NT2/D1 (cell line): ENCODE measurements around the gene ELF3.
"Not testable (repeated sequence)": the region's sequence is repeated elsewhere in the genome, so short reads cannot be mapped to it uniquely, and the experiment has no call there.

ENCODE experiments used
- DNase-seq: peaks from one replicate; pipeline ENCODE4 v3.0.0-alpha.2; 2011; ENCODE audit warnings: low read depth, low spot score
- H3K27me3 ChIP-seq: 2 replicates; pipeline ENCODE4 v1.6.0; 2011; ENCODE audit warnings: mild to moderate bottlenecking; ENCODE audit not compliant: insufficient read length, insufficient read depth
- H3K36me3 ChIP-seq: 2 replicates; pipeline ENCODE4 v1.6.1; 2011; ENCODE audit warnings: mild to moderate bottlenecking, low read length, mixed read lengths; ENCODE audit not compliant: insufficient read depth, insufficient read length
- H3K4me1 ChIP-seq: 2 replicates; pipeline ENCODE4 v1.5.1; 2011; ENCODE audit not compliant: insufficient read depth, insufficient read length
- H3K4me3 ChIP-seq: 2 replicates; pipeline ENCODE4 v1.5.1; 2011; ENCODE audit warnings: low read depth; ENCODE audit not compliant: insufficient read length
- H3K9ac ChIP-seq: 2 replicates; pipeline ENCODE4 v1.6.0; 2011; ENCODE audit warnings: low read depth; ENCODE audit not compliant: insufficient read length
- H3K9me3 ChIP-seq: 2 replicates; pipeline ENCODE4 v1.5.1; 2011; ENCODE audit warnings: mild to moderate bottlenecking, low read length; ENCODE audit not compliant: insufficient read depth
- SUZ12 ChIP-seq: IDR thresholded peaks from 2 replicates; pipeline ENCODE4 v1.6.1; 2011; ENCODE audit not compliant: insufficient read length, insufficient read depth; ENCODE audit errors: extremely low read depth
- YY1 ChIP-seq: IDR thresholded peaks from 2 replicates; pipeline ENCODE4 v1.6.1; 2011; ENCODE audit not compliant: insufficient read length, insufficient read depth
- ZNF274 ChIP-seq: IDR thresholded peaks from 2 replicates; pipeline ENCODE4 v1.6.1; 2011; ENCODE audit warnings: mild to moderate bottlenecking, low read depth, low read length

Gene ELF3

DNA sequence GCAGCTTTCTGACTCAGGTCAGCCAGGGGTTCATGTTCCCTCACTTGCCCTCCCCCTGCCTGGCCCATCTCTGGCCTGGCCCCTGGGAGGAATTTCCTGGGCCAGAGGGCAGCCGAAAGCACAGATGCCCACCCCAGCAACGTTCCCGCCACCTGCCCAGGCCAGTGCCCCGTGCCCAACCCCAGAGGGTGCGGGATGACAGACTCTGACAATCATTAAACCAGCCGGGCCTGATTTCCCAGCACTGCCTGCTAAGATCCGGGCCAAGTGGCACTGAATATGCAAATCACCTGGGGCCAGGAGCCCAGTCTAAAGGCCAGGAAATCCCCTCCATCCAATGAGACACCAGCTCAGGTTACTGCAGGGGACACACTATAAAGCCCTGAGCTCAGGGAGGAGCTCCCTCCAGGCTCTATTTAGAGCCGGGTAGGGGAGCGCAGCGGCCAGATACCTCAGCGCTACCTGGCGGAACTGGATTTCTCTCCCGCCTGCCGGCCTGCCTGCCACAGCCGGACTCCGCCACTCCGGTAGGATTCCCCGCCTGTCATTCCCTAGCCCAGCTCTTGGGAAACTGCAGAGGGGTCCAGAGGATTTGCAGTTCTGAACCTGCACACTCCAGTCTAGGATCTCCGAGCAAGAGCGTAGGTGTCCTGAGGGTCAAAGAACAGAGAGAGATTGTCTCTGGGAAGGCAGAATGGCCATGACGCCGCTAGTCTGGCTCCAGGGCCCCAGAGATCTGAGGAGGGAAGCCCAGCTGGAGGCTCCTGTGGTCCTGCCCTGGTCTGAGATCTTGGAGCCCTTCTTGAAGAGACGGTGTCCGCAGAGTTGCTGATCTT, at the start of gene ELF3:
ELF3 (plus strand) TSS at position 408 of the 836 bp plus-strand sequence. CDS start 550 bp downstream, outside the sequence.
- Histone ChIP-seq H3K27me3 (no peaks in the 10 kb centered on the region), H3K4me1 (peaks cover 30% of the 10 kb centered on the region), H3K36me3 (peaks cover 47% of the 10 kb centered on the region), H3K9ac (peak within 1 kb of the TSS; percentile 89), H3K4me3 (peak within 1 kb of the TSS; percentile 61), H3K9me3 (no peaks in the 10 kb centered on the region)
- TF ChIP-seq SUZ12: no peak
- TF ChIP-seq ZNF274: no peak
- no peak for TF ChIP-seq YY1
- peak; percentile 97 for DNase-seq

DNA sequence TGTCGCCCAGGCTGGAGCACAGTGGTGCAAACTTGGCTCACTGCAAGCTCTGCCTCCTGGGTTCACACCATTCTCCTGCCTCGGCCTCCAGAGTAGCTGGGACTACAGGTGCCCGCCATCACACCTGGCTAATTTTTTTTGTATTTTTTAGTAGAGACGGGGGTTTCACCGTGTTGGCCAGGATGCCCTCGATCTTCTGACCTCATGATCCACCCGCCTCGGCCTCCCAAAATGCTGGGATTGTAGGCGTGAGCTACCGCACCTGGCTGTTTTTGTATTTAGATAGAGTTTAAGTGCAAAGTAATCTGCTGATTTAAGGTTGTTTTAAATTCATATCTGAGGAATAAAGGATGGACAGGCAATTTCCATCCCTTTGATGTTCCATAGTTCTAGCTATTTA, 48.0 kb upstream of the ELF3 start:
- H3K27me3 ChIP-seq, H3K4me3 ChIP-seq, H3K9ac ChIP-seq, DNase-seq, H3K9me3 ChIP-seq, H3K4me1 ChIP-seq: not testable (repeated sequence)
- H3K36me3 ChIP-seq: peaks cover 92% of the 10 kb centered on the region

- no peak for TF ChIP-seq ZNF274
- TF ChIP-seq SUZ12: no peak
- no peak for TF ChIP-seq YY1
- H3K4me3 ChIP-seq: no peak overlapping the region
- peaks cover 93% of the 10 kb centered on the region for H3K36me3 ChIP-seq
- H3K9me3 ChIP-seq: no peaks in the 10 kb centered on the region
- DNase-seq: no peak
- no peaks in the 10 kb centered on the region for H3K4me1 ChIP-seq
- no peak overlapping the region for H3K9ac ChIP-seq
- no peaks in the 10 kb centered on the region for H3K27me3 ChIP-seq
Measured at GRCh38 chr1:201964261-201964660, 46.1 kb upstream of the ELF3 start.

GRCh38 chr1:201966171-201966570, 44.2 kb upstream of the ELF3 start:
- Histone ChIP-seq H3K4me3 (no peak overlapping the region), H3K9ac (no peak overlapping the region), H3K27me3 (no peaks in the 10 kb centered on the region), H3K36me3 (peaks cover 86% of the 10 kb centered on the region), H3K9me3 (no peaks in the 10 kb centered on the region), H3K4me1 (no peaks in the 10 kb centered on the region)
- no peak for DNase-seq
- TF ChIP-seq SUZ12 (no peak), ZNF274 (no peak), YY1 (no peak)

- H3K9ac ChIP-seq: no peak overlapping the region
- H3K4me1 ChIP-seq: no peaks in the 10 kb centered on the region
- no peak for DNase-seq
- H3K27me3 ChIP-seq: no peaks in the 10 kb centered on the region
- peaks cover 66% of the 10 kb centered on the region for H3K36me3 ChIP-seq
- TF ChIP-seq ZNF274: no peak
- no peak for TF ChIP-seq SUZ12
- TF ChIP-seq YY1: no peak
- H3K4me3 ChIP-seq: no peak overlapping the region
- no peaks in the 10 kb centered on the region for H3K9me3 ChIP-seq
Measured at GRCh38 chr1:201968202-201968925, 42.0 kb upstream of the ELF3 start.

- H3K9me3 ChIP-seq: no peaks in the 10 kb centered on the region
- no peak for DNase-seq
- H3K4me3 ChIP-seq: no peak overlapping the region
- H3K4me1 ChIP-seq: no peaks in the 10 kb centered on the region
- TF ChIP-seq ZNF274 (no peak), SUZ12 (no peak), YY1 (no peak)
- peaks cover 47% of the 10 kb centered on the region for H3K36me3 ChIP-seq
- H3K27me3 ChIP-seq: no peaks in the 10 kb centered on the region
- no peak overlapping the region for H3K9ac ChIP-seq
Measured at GRCh38 chr1:201970334-201971159, 39.8 kb upstream of the ELF3 start.
